HCT116 (cell line): ENCODE measurements around the gene ASCC2. TPM values are rescaled to one million over a fixed set of nuclear protein-coding genes. Genes with fewer than 3 reads are reported as not detected.
"Not testable (repeated sequence)": the region's sequence is repeated elsewhere in the genome, so short reads cannot be mapped to it uniquely, and the experiment has no call there.

Source experiments
- ATAC-seq: fragments of 200-7000 bp; cut with Tn5 transposase; 2 replicates; pipeline ENCODE4 v1.9.1; 2020; ENCODE audit warnings: mild to moderate bottlenecking, moderate library complexity
- BruUV-seq: library from RNA; stranded (reverse); fragments of 400-500 nt; replicated peaks from 2 replicates; lab custom pipeline; 2021; lab: Mats Ljungman, UMichigan
- CTCF ChIA-PET: fragments of 300-600 bp; sonication (Branson Sonifier 250); formaldehyde crosslinking; loops from one replicate; lab custom pipeline; 2021; ENCODE audit warnings: antibody characterized with exemption; lab: Charles Lee
- POLR2A ChIA-PET: fragments of 300-600, 350-600 bp; sonication (Branson Sonifier 250); formaldehyde crosslinking; loops from one replicate; lab custom pipeline; 2021; ENCODE audit warnings: antibody characterized with exemption; lab: Charles Lee
- RAD21 ChIA-PET, 2 experiments: fragments of 300-600 bp; sonication (Branson Sonifier 250); formaldehyde crosslinking; loops; one replicate each; lab custom pipeline; 2023; ENCODE audit warnings: low total read pairs in 2 of 2; ENCODE audit not compliant: uncharacterized antibody in 2 of 2, unreplicated experiment in 2 of 2, low non-redundant PET in 1 of 2; lab: Charles Lee
- DNase-seq: peaks from one replicate; pipeline ENCODE4 v3.0.0-alpha.2; 2010; ENCODE audit warnings: low read depth, low spot score
- H2AFZ ChIP-seq: fragments of 200-600 bp; shearing (Covaris generic), sonication (generic); 2 replicates; pipeline ENCODE4 v1.6.1; 2017; ENCODE audit warnings: low read depth, mixed run types, mixed read lengths, antibody characterized with exemption, low read length; ENCODE audit not compliant: poor library complexity, severe bottlenecking
- H3K27ac ChIP-seq: 2 replicates; pipeline ENCODE4 v1.5.1; 2012; ENCODE audit warnings: low read depth, low read length
- H3K27me3 ChIP-seq: fragments of 200-600 bp; sonication (generic); 2 replicates; pipeline ENCODE4 v1.6.1; 2016; ENCODE audit warnings: mixed run types, low read length, mixed read lengths; ENCODE audit not compliant: insufficient read depth
- H3K36me3 ChIP-seq, 2 experiments: fragments of 200-500 bp in 1 of 2; fragments of 200-600 bp in 1 of 2; sonication (Bioruptor generic) in 1 of 2; sonication (generic) in 1 of 2; 2 replicates each; pipeline versions ENCODE4 v1.5.1 to v1.6.1; 2014 to 2016; ENCODE audit warnings: low read length in 2 of 2, inconsistent platforms in 1 of 2, mixed read lengths in 1 of 2, mixed run types in 1 of 2; ENCODE audit not compliant: insufficient read depth in 2 of 2, control insufficient read depth in 1 of 2
- H3K4me1 ChIP-seq, 2 experiments: fragments of 200-600 bp in 1 of 2; sonication (generic) in 1 of 2; 2 replicates each; pipeline versions ENCODE4 v1.5.1 to v1.6.1; 2012 to 2017; ENCODE audit warnings: low read length in 2 of 2, inconsistent platforms in 1 of 2, mild to moderate bottlenecking in 1 of 2, mixed read lengths in 1 of 2, mixed run types in 1 of 2, moderate library complexity in 1 of 2; ENCODE audit not compliant: insufficient read depth in 2 of 2, control insufficient read depth in 1 of 2
- H3K4me2 ChIP-seq: fragments of 200-600 bp; sonication (generic); 2 replicates; pipeline ENCODE4 v1.6.1; 2017; ENCODE audit warnings: mixed run types, low read length, mixed read lengths
- H3K4me3 ChIP-seq, 2 experiments: fragments of 200-600 bp in 1 of 2; sonication (generic) in 1 of 2; replicated peaks in 1 of 2; 2 replicates each; pipeline ENCODE4 v1.5.1; 2011 to 2016; ENCODE audit warnings: low read length in 2 of 2, control low read depth in 1 of 2, low read depth in 1 of 2, mild to moderate bottlenecking in 1 of 2, mixed read lengths in 1 of 2, mixed run types in 1 of 2
- H3K79me2 ChIP-seq: fragments of 200-600 bp; sonication (generic); 2 replicates; pipeline ENCODE4 v1.6.1; 2017; ENCODE audit warnings: mild to moderate bottlenecking, mixed run types, low read length, moderate library complexity, mixed read lengths; ENCODE audit not compliant: insufficient read depth
- H3K9ac ChIP-seq: fragments of 200-600 bp; sonication (generic); 2 replicates; pipeline ENCODE4 v1.6.1; 2016; ENCODE audit warnings: low read length, mixed read lengths
- H3K9me2 ChIP-seq: fragments of 200-600 bp; sonication (generic), shearing (Covaris generic); 2 replicates; pipeline ENCODE4 v1.6.1; 2017; ENCODE audit warnings: mixed run types, mild to moderate bottlenecking, moderate library complexity; ENCODE audit not compliant: insufficient read depth
- H3K9me3 ChIP-seq, 2 experiments: fragments of 200-500 bp in 1 of 2; fragments of 200-600 bp in 1 of 2; sonication (Bioruptor generic) in 1 of 2; sonication (generic) in 1 of 2; 2 replicates each; pipeline ENCODE4 v1.6.1; 2014 to 2017; ENCODE audit warnings: low read length in 2 of 2, mixed read lengths in 2 of 2, inconsistent platforms in 1 of 2, low read depth in 1 of 2, mild to moderate bottlenecking in 1 of 2, mixed run types in 1 of 2, moderate library complexity in 1 of 2; ENCODE audit not compliant: control insufficient read depth in 1 of 2, insufficient read depth in 1 of 2
- H4K20me1 ChIP-seq: fragments of 200-600 bp; sonication (generic), shearing (Covaris generic); 2 replicates; pipeline ENCODE4 v1.6.1; 2017; ENCODE audit warnings: mixed run types, mild to moderate bottlenecking, moderate library complexity; ENCODE audit not compliant: insufficient read depth
- ELF1 ChIP-seq: IDR thresholded peaks from 2 replicates; pipeline ENCODE4 v1.6.1; 2012; ENCODE audit warnings: low read depth, borderline replicate concordance
- FOSL1 ChIP-seq: IDR thresholded peaks from 2 replicates; pipeline ENCODE4 v1.6.1; 2012; ENCODE audit warnings: low read depth
- JUND ChIP-seq: IDR thresholded peaks from 2 replicates; pipeline ENCODE4 v1.6.1; 2012
- SIN3A ChIP-seq: IDR thresholded peaks from 2 replicates; pipeline ENCODE4 v1.6.1; 2012; ENCODE audit warnings: low read depth
- SP1 ChIP-seq: IDR thresholded peaks from 2 replicates; pipeline ENCODE4 v1.6.1; 2012; ENCODE audit warnings: low read depth
- SRF ChIP-seq: IDR thresholded peaks from 2 replicates; pipeline ENCODE4 v1.6.1; 2012; ENCODE audit warnings: low read depth
- ZFX ChIP-seq: fragments of 450-650 bp; IDR thresholded peaks from 2 replicates; pipeline ENCODE4 v1.6.1; 2017
- intact Hi-C: fragments of 100-400 bp; cut with micrococcal nuclease; formaldehyde crosslinking; loops from 2 replicates; pipeline ENCODE4 v1.10.0; 2022
- total RNA-seq: library from RNA; stranded (reverse); gene quantifications from one replicate; pipeline ENCODE4 v1.2.1, GENCODE V29; 2021; ENCODE audit not compliant: unreplicated experiment
- TF ChIP-seq, protein P1 (sequence below): IDR thresholded peaks from 2 replicates; pipeline ENCODE4 v1.6.1; 2012; ENCODE audit warnings: low read depth

Gene ASCC2
- total RNA-seq, 1 experiment from 2014 or later = 68.6 TPM

DNA sequence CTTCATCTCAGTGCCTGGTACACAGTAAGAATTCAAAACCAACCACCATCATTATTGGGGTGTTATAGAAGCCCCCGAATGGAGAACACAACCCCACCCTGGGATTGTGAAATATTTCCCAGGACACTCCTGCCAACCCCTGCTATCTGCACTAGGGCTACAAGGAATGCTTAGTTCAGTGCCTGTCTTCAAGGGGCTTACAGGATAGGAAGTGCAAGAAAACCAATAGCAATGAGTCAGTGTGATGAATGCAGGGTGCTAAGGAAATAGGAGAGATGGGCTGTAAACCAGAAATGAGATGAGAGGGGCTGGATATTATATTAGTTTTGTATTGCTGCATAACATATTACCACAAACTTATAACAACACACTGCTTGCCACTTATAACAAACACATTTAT lies 965 bp upstream of the ASCC2 start (continued):
- TF ChIP-seq, protein P1, sequence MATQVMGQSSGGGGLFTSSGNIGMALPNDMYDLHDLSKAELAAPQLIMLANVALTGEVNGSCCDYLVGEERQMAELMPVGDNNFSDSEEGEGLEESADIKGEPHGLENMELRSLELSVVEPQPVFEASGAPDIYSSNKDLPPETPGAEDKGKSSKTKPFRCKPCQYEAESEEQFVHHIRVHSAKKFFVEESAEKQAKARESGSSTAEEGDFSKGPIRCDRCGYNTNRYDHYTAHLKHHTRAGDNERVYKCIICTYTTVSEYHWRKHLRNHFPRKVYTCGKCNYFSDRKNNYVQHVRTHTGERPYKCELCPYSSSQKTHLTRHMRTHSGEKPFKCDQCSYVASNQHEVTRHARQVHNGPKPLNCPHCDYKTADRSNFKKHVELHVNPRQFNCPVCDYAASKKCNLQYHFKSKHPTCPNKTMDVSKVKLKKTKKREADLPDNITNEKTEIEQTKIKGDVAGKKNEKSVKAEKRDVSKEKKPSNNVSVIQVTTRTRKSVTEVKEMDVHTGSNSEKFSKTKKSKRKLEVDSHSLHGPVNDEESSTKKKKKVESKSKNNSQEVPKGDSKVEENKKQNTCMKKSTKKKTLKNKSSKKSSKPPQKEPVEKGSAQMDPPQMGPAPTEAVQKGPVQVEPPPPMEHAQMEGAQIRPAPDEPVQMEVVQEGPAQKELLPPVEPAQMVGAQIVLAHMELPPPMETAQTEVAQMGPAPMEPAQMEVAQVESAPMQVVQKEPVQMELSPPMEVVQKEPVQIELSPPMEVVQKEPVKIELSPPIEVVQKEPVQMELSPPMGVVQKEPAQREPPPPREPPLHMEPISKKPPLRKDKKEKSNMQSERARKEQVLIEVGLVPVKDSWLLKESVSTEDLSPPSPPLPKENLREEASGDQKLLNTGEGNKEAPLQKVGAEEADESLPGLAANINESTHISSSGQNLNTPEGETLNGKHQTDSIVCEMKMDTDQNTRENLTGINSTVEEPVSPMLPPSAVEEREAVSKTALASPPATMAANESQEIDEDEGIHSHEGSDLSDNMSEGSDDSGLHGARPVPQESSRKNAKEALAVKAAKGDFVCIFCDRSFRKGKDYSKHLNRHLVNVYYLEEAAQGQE = no peak
- TF ChIP-seq ELF1 (no peak), FOSL1 (no peak), ZFX (no peak), SP1 (no peak), SIN3A (no peak), JUND (no peak)
- TF ChIP-seq, all 23 proteins: peak for 0

DNA sequence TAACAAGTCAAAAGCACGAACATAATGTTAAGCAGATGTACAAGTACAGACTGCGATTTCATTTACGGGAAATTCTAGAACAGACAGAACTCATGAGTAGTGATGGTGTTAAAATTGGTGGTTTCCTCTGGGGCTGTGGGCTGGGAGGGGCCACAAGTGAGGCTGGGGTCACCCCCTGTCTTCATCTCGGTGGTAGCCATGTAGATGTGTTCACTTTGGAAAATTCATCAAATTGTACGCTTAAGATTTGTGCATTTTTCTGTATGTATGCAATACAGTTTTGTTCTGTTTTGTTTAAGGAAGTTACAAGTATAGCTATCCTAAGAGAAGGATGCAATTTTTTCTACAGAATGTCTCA lies 504 bp upstream of the ASCC2 start:
- RAD21 ChIA-PET = interaction anchor here in 1 of 2 experiments (0.5 kb wide), 1 partner anchor 20 kb away, joined by 7 read pairs; no protein-coding TSS in a partner anchor
- Histone ChIP-seq H3K4me1 (peaks cover 11 to 37% of the 10 kb centered on the region in 2 experiments), H3K27ac (peak overlapping the region; percentile 80), H3K9me2 (no peaks in the 10 kb centered on the region), H3K9me3 (no peaks in the 10 kb centered on the region), H3K4me3 (peak overlapping the region; percentile 84 to 93), H3K36me3 (peaks cover 0 to 4% of the 10 kb centered on the region in 2 experiments; a peak in 1 of 4 replicates), H3K27me3 (no peaks in the 10 kb centered on the region), H2AFZ (peak overlapping the region; percentile 57), H3K4me2 (peak overlapping the region; percentile 71), H4K20me1 (no peaks in the 10 kb centered on the region), H3K79me2 (peaks cover 26% of the 10 kb centered on the region), H3K9ac (peak overlapping the region; percentile 46)
- CTCF ChIA-PET = interaction anchor here (1.3 kb wide), 1 partner anchor 167 kb away, joined by 5 read pairs; no protein-coding TSS in a partner anchor
- TF ChIP-seq SRF (0 out of 2 replicates have a peak, but pooled peaks have one; percentile 35), FOSL1 (no peak)
- TSS peak; percentile 52 for BruUV-seq
- POLR2A ChIA-PET = interaction anchor here (0.9 to 1.2 kb wide), 3 partner anchors 9 to 39 kb away, joined by 3 read pairs; no protein-coding TSS in a partner anchor
- DNase-seq (no peak), ATAC-seq (no peak)
- intact Hi-C loops = no loop called here

DNA sequence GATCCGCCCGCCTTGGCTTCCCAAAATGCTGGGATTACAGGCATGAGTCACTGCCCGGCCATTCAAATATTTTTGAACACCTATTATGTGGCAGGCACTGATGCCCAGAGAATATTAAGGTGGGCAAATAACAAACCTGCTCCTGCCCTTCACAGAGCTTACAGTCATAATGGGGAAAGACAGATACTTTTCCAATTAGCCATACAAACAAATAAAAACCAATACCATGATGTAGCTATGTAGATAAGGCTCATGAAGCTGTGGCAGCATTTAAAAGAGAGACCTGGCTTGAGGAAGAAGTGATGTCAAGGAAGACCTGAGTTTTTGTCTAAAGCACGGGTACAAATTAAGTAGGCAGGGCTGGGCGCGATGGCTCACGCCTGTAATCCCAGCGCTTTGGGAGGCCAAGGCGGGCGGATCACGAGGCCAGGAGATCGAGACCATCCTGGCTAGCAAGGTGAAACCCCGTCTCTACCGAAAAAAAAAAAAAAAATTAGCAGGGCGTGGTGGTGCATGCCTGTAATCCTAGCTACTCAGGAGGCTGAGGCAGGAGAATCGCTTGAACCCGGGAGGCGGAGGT lies 1.2 kb downstream of the ASCC2 start:
- ATAC-seq, H3K9me3 ChIP-seq, H3K9me2 ChIP-seq, RAD21 ChIA-PET, intact Hi-C loops, H3K27me3 ChIP-seq, DNase-seq, H2AFZ ChIP-seq, H3K9ac ChIP-seq, H3K27ac ChIP-seq, BruUV-seq, H4K20me1 ChIP-seq: not testable (repeated sequence)
- peaks cover 26% of the 10 kb centered on the region for H3K79me2 ChIP-seq
- CTCF ChIA-PET = interaction anchor here (1.3 kb wide), 1 partner anchor 168 kb away, joined by 5 read pairs; no protein-coding TSS in a partner anchor
- H3K36me3 ChIP-seq = peaks cover 5 to 12% of the 10 kb centered on the region in 2 experiments; a peak in 2 of 4 replicates
- H3K4me3 ChIP-seq = peak overlapping the region; percentile 84 to 93
- POLR2A ChIA-PET = interaction anchor here (0.7 kb wide), 1 partner anchor 36 kb away, joined by 3 read pairs; no protein-coding TSS in a partner anchor
- H3K4me1 ChIP-seq = peaks cover 7 to 22% of the 10 kb centered on the region in 2 experiments
- H3K4me2 ChIP-seq = peak overlapping the region; percentile 71
